ENCODE data around the gene UBE2Z. TPM values are rescaled to one million over a fixed set of nuclear protein-coding genes. Genes with fewer than 3 reads are reported as not detected.

UBE2Z gene
- total RNA-seq, 2 donors from 2014 or later, result 90.2 to 99.0 TPM

DNA sequence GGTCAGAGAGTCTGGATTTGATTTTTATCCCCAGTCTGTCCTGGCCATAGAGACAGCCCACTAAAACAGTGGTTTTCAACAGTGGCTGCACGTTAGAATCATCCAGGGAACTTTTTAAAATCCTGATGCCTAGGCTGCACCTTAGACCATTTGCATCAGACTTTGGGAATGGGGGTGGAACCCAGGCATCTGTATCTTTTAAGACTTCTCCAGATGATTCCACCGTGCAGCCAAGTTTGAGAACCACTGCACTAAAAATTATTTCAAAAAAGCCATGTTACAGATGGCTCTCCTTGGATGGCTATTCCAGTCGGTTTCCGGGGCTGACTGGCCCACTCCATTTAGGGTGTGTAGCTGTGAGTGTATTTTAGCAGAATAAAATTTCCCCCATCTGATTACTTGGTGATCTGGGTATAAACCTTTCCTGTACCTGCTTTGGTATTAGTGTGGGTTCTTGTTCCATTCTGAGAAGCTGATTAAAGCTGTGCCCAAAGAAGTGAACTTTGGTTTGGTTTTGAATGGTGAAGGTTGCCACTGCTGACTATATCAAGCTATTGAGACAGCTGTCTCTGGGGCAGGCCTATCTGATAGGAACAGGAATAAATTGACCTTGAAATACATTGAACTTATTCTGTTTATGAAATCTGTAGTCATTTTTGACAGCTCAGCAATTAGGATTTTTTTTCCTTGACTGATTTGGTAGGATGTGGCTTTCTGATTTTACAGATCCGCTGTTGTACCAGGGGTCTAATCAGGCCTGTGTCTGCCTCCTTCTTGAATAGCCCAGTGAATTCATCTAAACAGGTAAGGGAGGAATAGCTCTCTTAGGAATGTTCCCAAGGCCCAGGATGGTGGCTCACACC is 14.3 kb upstream of the UBE2Z start:
- Mint-ChIP-seq H3K36me3 (ENCODE audit: low read depth) (peaks cover 29% of the 10 kb centered on the region), H3K4me1 (peaks cover 10% of the 10 kb centered on the region), H3K4me3 (peak overlapping the region; percentile 78), H3K27me3 (ENCODE audit: insufficient read depth) (no peaks in the 10 kb centered on the region), H3K27ac (peak overlapping the region; percentile 92), H3K9me3 (no peaks in the 10 kb centered on the region)
- Histone ChIP-seq H3K27me3 (ENCODE audit: control insufficient read depth, insufficient read depth, low read length, poor library complexity, severe bottlenecking) (no peaks in the 10 kb centered on the region), H3K9me3 (ENCODE audit: control insufficient read depth, low read length) (no peaks in the 10 kb centered on the region), H3K36me3 (ENCODE audit: control insufficient read depth, insufficient read depth, low read length) (peaks cover 32% of the 10 kb centered on the region), H3K4me1 (ENCODE audit: control insufficient read depth, insufficient read depth, low read length) (peaks cover 7% of the 10 kb centered on the region), H3K9ac (ENCODE audit: extremely low read depth, low read length, poor library complexity, severe bottlenecking) (peak overlapping the region; percentile 73), H3K4me3 (ENCODE audit: low read length) (peak overlapping the region; percentile 94), H3K27ac (ENCODE audit: low read depth, low read length) (no peak overlapping the region)
- TF ChIP-seq, protein P1, sequence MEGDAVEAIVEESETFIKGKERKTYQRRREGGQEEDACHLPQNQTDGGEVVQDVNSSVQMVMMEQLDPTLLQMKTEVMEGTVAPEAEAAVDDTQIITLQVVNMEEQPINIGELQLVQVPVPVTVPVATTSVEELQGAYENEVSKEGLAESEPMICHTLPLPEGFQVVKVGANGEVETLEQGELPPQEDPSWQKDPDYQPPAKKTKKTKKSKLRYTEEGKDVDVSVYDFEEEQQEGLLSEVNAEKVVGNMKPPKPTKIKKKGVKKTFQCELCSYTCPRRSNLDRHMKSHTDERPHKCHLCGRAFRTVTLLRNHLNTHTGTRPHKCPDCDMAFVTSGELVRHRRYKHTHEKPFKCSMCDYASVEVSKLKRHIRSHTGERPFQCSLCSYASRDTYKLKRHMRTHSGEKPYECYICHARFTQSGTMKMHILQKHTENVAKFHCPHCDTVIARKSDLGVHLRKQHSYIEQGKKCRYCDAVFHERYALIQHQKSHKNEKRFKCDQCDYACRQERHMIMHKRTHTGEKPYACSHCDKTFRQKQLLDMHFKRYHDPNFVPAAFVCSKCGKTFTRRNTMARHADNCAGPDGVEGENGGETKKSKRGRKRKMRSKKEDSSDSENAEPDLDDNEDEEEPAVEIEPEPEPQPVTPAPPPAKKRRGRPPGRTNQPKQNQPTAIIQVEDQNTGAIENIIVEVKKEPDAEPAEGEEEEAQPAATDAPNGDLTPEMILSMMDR (conservative IDR thresholded peaks at IDR 0.05), result no peak
- 50 to 68% methylated on average over 2 to 5 of the region's 5 CpGs for WGBS, 2 experiments (ENCODE audit: insufficient coverage in 1 of 2, insufficient read length in 1 of 2)
- DNase-seq, result no peak

DNA sequence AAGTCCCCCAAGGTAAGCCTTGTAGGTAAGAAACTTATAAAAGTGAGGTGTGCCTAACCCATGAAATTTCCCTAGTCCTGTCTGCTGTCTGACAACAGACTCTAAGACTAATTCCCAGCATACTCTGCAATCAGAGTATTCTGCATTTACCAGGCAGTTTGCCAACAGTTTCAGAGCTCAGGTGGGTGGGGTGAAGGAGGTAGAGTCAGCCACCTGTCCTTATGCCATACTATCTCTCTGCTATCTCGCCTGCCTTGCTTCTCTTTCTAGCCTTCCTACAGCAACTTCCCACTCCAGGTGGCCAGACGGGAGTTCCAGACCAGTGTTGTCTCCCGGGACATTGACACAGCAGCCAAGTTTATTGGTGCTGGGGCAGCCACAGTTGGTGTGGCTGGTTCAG is 13.3 kb upstream of the UBE2Z start:
- Histone ChIP-seq H3K9ac (ENCODE audit: extremely low read depth, low read length, poor library complexity, severe bottlenecking) (no peak overlapping the region), H3K36me3 (ENCODE audit: control insufficient read depth, insufficient read depth, low read length) (peaks cover 32% of the 10 kb centered on the region), H3K4me3 (ENCODE audit: low read length) (no peak overlapping the region), H3K9me3 (ENCODE audit: control insufficient read depth, low read length) (no peaks in the 10 kb centered on the region), H3K27me3 (ENCODE audit: control insufficient read depth, insufficient read depth, low read length, poor library complexity, severe bottlenecking) (no peaks in the 10 kb centered on the region), H3K4me1 (ENCODE audit: control insufficient read depth, insufficient read depth, low read length) (peaks cover 7% of the 10 kb centered on the region), H3K27ac (ENCODE audit: low read depth, low read length) (no peak overlapping the region)
- TF ChIP-seq, protein P1 (conservative IDR thresholded peaks at IDR 0.05), result no peak
- Mint-ChIP-seq H3K36me3 (ENCODE audit: low read depth) (peaks cover 29% of the 10 kb centered on the region), H3K27me3 (ENCODE audit: insufficient read depth) (no peaks in the 10 kb centered on the region), H3K9me3 (no peaks in the 10 kb centered on the region), H3K4me3 (no peak overlapping the region), H3K4me1 (peaks cover 10% of the 10 kb centered on the region), H3K27ac (no peak overlapping the region)
- 93% methylated on average over 3 of the region's 3 CpGs for WGBS, 2 experiments (ENCODE audit: insufficient coverage in 1 of 2, insufficient read length in 1 of 2)
- no peak for DNase-seq

DNA sequence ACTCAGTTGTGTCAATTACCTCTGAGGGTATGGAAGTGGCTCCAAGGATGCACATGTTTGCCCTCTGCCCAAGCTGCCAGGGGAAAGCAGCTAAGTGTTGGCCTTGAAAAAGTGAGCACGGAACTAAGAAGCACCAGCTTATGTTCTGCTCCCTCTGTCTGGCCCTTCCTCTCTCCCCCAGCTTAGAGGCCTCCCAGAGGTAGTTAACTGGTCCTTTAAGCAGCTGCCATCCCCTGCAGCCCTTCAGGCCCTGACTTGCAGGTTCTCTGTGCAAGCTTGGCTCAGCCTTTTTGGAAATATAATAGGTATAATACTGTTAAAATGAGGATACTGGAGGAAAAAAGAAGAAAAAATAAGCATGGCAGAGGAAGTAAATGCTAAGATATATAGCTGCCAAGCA is 7.0 kb upstream of the UBE2Z start:
- Mint-ChIP-seq H3K27ac (no peak overlapping the region), H3K9me3 (no peaks in the 10 kb centered on the region), H3K27me3 (ENCODE audit: insufficient read depth) (no peaks in the 10 kb centered on the region), H3K4me3 (no peak overlapping the region), H3K36me3 (ENCODE audit: low read depth) (peaks cover 17% of the 10 kb centered on the region), H3K4me1 (no peaks in the 10 kb centered on the region)
- no peak overlapping the region for H3K9ac ChIP-seq (ENCODE audit: extremely low read depth, low read length, poor library complexity, severe bottlenecking)
- peak; percentile 47 for DNase-seq
- H3K36me3 ChIP-seq (ENCODE audit: control insufficient read depth, insufficient read depth, low read length), result peaks cover 16% of the 10 kb centered on the region
- no peaks in the 10 kb centered on the region for H3K9me3 ChIP-seq (ENCODE audit: control insufficient read depth, low read length)
- TF ChIP-seq, protein P1 (conservative IDR thresholded peaks at IDR 0.05), result no peak
- H3K27me3 ChIP-seq (ENCODE audit: control insufficient read depth, insufficient read depth, low read length, poor library complexity, severe bottlenecking), result no peaks in the 10 kb centered on the region
- peaks cover 3% of the 10 kb centered on the region for H3K4me1 ChIP-seq (ENCODE audit: control insufficient read depth, insufficient read depth, low read length)
- H3K27ac ChIP-seq (ENCODE audit: low read depth, low read length), result no peak overlapping the region
- no peak overlapping the region for H3K4me3 ChIP-seq (ENCODE audit: low read length)
- 77% methylated on average over 1 of the region's 1 CpG; no CpG with 5 or more reads in 1 of the 2 experiments for WGBS, 2 experiments (ENCODE audit: insufficient coverage in 1 of 2, insufficient read length in 1 of 2)

Measured in endodermal cell (in vitro differentiated cells).